ENCODE data around the gene ACOXL. TPM values are rescaled to one million over a fixed set of nuclear protein-coding genes. Genes with fewer than 3 reads are reported as not detected.

Gene ACOXL
- total and polyA plus RNA-seq, 12 donors: 0.05 to 0.19 (median 0.12) TPM; not detected in 8

DNA sequence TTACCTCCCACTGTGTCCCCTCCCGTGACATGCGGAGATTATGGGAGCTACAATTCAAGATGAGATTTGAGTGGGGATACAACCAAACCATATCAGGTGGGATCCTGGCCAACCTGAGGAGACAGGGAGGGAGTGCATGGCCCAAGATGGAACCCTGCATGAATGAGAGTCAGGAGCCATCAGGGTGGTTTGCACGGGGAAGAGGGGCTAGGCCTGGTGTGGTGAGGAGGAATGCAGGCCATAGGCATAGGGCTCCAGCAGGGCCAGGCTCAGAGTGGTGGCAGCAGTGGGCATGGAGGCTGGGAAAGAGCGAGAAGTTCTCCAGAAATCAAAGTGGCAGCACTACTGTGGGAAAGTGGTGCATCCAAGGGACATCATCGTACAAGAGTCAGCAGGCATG, 314.3 kb downstream of the ACOXL start:
- WGBS, 4 donors: 85 to 96% (median 93%) methylated on average over 5 of the region's 5 CpGs
- no peak for DNase-seq
- TF ChIP-seq, protein P1, sequence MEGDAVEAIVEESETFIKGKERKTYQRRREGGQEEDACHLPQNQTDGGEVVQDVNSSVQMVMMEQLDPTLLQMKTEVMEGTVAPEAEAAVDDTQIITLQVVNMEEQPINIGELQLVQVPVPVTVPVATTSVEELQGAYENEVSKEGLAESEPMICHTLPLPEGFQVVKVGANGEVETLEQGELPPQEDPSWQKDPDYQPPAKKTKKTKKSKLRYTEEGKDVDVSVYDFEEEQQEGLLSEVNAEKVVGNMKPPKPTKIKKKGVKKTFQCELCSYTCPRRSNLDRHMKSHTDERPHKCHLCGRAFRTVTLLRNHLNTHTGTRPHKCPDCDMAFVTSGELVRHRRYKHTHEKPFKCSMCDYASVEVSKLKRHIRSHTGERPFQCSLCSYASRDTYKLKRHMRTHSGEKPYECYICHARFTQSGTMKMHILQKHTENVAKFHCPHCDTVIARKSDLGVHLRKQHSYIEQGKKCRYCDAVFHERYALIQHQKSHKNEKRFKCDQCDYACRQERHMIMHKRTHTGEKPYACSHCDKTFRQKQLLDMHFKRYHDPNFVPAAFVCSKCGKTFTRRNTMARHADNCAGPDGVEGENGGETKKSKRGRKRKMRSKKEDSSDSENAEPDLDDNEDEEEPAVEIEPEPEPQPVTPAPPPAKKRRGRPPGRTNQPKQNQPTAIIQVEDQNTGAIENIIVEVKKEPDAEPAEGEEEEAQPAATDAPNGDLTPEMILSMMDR (IDR thresholded peaks at IDR 0.05): no peak
- no peak for TF ChIP-seq POLR2A (IDR thresholded peaks at IDR 0.05)
- no peaks in the 10 kb centered on the region for H3K4me1 ChIP-seq (replicated peaks in 1 of 2)
- no peak overlapping the region for H3K4me3 ChIP-seq
- no peak overlapping the region for H3K27ac ChIP-seq
- intact Hi-C loops (cut with DNase I): no loop called here
- H3K9me3 ChIP-seq (replicated peaks in 1 of 3): no peaks in the 10 kb centered on the region
- H3K36me3 ChIP-seq (replicated peaks in 1 of 2): no peaks in the 10 kb centered on the region
- H3K27me3 ChIP-seq: no peaks in the 10 kb centered on the region

DNA sequence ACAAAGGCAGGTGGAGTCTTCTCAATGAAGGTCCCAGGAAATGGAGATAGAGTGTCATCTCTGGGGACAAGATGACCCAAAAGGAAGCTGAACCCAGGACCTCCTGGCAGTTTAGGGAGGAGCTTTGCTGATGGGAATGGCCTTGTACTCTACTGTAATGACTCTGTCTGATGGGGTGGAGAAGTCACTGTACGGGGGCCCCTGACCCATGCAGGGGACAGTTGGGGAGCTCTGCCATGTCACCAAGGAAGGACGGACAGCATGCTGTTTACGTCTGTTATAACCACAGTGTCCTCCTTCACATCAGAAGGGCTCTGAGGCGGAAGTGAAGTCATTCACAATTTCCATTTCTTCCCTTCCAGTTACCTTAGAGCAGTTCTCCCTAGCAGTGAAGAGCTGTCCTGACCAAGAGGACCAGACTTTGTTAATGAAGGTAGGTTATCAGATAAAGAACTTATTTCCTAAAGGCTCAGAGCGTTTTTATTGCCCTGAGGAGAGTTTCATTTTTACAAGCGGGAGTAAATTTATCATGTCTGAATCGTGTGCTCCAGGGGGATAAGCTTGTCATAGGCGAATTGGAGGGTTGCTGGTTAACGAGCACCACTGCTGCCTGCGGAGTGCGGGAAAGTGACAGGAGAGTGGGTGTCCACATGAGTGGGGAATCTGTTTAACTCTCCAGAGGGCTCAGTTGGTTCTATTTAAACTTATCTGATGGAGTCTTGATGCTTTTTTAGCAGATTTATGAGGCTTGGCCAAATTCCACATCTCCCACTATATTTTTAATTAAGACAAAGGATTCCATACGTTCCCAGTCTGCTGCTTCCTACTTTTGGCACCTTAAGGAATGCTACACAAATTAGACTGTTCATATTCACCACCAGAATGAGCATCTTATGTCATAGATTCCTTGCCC, 316.7 kb downstream of the ACOXL start:
- Histone ChIP-seq H3K36me3 (replicated peaks in 1 of 2) (no peaks in the 10 kb centered on the region), H3K4me1 (replicated peaks in 1 of 2) (no peaks in the 10 kb centered on the region), H3K27me3 (peaks cover under 1% of the 10 kb centered on the region), H3K9me3 (replicated peaks in 1 of 3) (no peaks in the 10 kb centered on the region), H3K27ac (no peak overlapping the region), H3K4me3 (no peak overlapping the region)
- no peak for DNase-seq
- 64 to 77% (median 71%) methylated on average over 12 of the region's 12 CpGs for WGBS, 4 donors
- TF ChIP-seq POLR2A (IDR thresholded peaks at IDR 0.05): no peak
- intact Hi-C loops (cut with DNase I): no loop called here

DNA sequence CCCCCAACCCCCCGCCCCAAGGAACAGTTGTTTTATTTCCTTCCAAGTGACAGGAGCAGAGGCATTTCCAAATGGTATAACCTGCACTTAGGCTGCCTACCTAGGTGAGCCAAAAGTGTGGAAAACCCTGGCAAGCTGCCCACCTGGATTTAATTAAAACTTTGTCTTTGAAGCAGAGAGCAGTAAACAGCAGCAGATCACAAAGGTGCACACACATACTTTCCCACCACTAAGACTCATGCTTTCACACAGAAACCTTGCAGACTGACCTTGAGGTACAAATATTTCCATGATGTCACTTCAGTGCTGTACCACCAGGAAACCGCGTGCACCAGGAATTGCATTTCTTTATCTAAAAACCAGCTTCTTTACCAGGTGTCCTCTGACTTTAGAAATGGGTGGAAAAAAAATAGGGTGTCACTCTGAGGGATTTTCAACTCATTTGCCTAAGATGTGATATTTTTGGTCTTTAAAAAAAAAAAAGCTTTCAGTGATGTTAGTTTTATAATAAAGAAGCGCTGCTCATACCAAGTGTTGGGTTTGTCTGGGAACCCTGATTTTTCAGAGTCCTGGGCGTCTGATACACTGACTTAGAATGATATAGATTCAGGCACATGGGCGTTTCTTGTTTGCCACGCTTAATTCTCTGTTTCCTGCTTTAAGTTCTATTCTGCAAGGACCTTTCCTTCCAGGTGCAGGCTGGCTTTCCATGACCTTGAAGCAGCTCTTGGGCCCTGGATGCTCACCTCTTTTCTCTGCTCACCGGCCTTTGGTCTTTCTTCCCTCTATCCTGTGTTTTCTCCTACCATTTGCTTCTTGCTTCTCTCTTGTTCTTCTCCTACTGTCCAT, 317.6 kb downstream of the ACOXL start:
- DNase-seq: peak in 2 of 7 donors; percentile 10 to 15
- H3K9me3 ChIP-seq (replicated peaks in 1 of 3): no peaks in the 10 kb centered on the region
- peaks cover 4% of the 10 kb centered on the region for H3K27me3 ChIP-seq
- H3K36me3 ChIP-seq (replicated peaks in 1 of 2): no peaks in the 10 kb centered on the region
- TF ChIP-seq POLR2A (IDR thresholded peaks at IDR 0.05): no peak
- TF ChIP-seq, protein P1 (IDR thresholded peaks at IDR 0.05): no peak
- no peak overlapping the region for H3K4me3 ChIP-seq
- no peaks in the 10 kb centered on the region for H3K4me1 ChIP-seq (replicated peaks in 1 of 2)
- 68 to 79% (median 69%) methylated on average over 8 of the region's 8 CpGs for WGBS, 4 donors
- intact Hi-C loops (cut with DNase I): no loop called here
- no peak overlapping the region for H3K27ac ChIP-seq

DNA sequence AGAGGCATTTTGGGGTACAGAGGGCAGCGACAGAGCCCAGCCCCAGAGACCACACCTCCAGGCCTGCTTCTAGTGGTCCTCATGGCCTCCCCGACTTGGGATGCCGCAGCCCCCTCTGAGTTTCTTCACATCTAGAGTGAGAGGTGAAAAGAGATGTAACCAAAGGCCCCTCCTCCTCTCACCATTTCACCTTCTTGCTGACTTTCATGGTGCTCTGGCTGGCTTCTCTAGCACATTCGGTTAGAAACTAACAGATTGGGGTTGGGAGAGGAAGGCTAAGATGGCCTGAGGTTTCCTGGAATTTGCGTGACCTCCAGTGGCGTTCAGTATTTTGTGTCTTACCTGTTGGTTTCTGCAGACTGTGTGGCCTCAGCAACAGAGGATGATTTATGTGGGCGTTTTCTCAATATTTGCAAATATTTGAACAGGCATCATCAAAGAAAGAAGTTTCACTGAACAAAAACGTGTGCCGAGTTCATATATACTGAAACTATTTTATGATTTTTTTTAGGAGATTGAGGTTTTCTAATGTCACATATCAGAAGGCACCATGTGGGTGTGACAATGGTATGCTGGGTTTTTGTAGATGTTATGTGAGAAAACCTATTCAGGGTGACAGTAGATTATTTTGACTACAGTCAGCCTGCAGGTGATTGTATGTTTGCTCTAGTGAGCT, 318.5 kb downstream of the ACOXL start:
- no peak for DNase-seq
- intact Hi-C loops (cut with DNase I): no loop called here
- TF ChIP-seq, protein P1 (IDR thresholded peaks at IDR 0.05): no peak
- no peak for TF ChIP-seq POLR2A (IDR thresholded peaks at IDR 0.05)

More for the DNA sequence above, 318.5 kb downstream of the ACOXL start:
- Histone ChIP-seq H3K4me3 (no peak overlapping the region), H3K9me3 (replicated peaks in 1 of 3) (no peaks in the 10 kb centered on the region), H3K4me1 (replicated peaks in 1 of 2) (no peaks in the 10 kb centered on the region), H3K36me3 (replicated peaks in 1 of 2) (no peaks in the 10 kb centered on the region), H3K27ac (no peak overlapping the region), H3K27me3 (peaks cover 4% of the 10 kb centered on the region)
- 86 to 94% (median 90%) methylated on average over 9 of the region's 9 CpGs for WGBS, 4 donors
